Stomach (tissue), 9 donors: ENCODE results near the gene PRRT2. TPM values are rescaled to one million over a fixed set of nuclear protein-coding genes. Genes with fewer than 3 reads are reported as not detected.
A peak's percentile ranks its signal among the peaks of the same experiment; 100 is the strongest.

Experiments
- DNase-seq, 2 donors: peaks; one replicate each; pipeline versions ENCODE4 v3.0.0 to v3.0.0-alpha.2; 2013 to 2019
- H3K27ac ChIP-seq, 5 donors: fragments of 200-600 bp in 4 of 5; sonication (generic) in 4 of 5; one replicate each; pipeline ENCODE4 v1.5.1; 2013 to 2019; ENCODE audit warnings: mild to moderate bottlenecking in 1 of 5, moderate library complexity in 1 of 5
- H3K27me3 ChIP-seq, 3 donors: fragments of 200-600 bp; sonication (generic); one replicate each; pipeline ENCODE4 v1.5.1; 2017 to 2019; ENCODE audit warnings: mixed run types in 1 of 3
- H3K36me3 ChIP-seq, 4 donors: fragments of 200-600 bp; sonication (generic); 1 replicate in 3 of 4; 2 replicates in 1 of 4; pipeline ENCODE4 v1.5.1; 2016 to 2019
- H3K4me1 ChIP-seq, 4 donors: fragments of 200-600 bp; sonication (generic); one replicate each; pipeline ENCODE4 v1.5.1; 2016 to 2019
- H3K4me3 ChIP-seq, 4 donors: fragments of 200-600 bp; sonication (generic) in 3 of 4; one replicate each; pipeline ENCODE4 v1.5.1; 2016 to 2019; ENCODE audit warnings: mild to moderate bottlenecking in 1 of 4
- H3K9me3 ChIP-seq, 4 donors: fragments of 200-600 bp; sonication (generic); one replicate each; pipeline ENCODE4 v1.5.1; 2016 to 2019
- EP300 ChIP-seq: sonication (generic); formaldehyde crosslinking; IDR thresholded peaks from one replicate; pipeline ENCODE4 v1.6.1; 2017; ENCODE audit warnings: antibody characterized with exemption
- POLR2A ChIP-seq, 4 donors: fragments of 450-650 bp; IDR thresholded peaks; one replicate each; pipeline ENCODE4 v1.6.1; 2016; ENCODE audit warnings: antibody characterized with exemption in 4 of 4, control low read depth in 2 of 4, mild to moderate bottlenecking in 1 of 4, moderate library complexity in 1 of 4
- POLR2AphosphoS5 ChIP-seq, 3 donors: sonication (generic); formaldehyde crosslinking; IDR thresholded peaks; one replicate each; pipeline ENCODE4 v1.6.1; 2016; ENCODE audit warnings: antibody characterized with exemption in 3 of 3
- WGBS, 5 donors: extraction: QIAGEN DNeasy Blood & Tissue Kit in 3 of 5; methylation state at CpG; one replicate each; pipeline versions ENCODE4 v1.1.5 to v1.1.7; 2013 to 2018; 5-methylcytosine and 5-hydroxymethylcytosine counted together
- intact Hi-C: fragments of 100-400 bp; cut with DNase I; formaldehyde crosslinking; loops from one replicate; pipeline ENCODE4 v1.15.1; 2023; ENCODE audit warnings: low total_unique reads
- polyA plus RNA-seq, 3 donors: library from polyadenylated mRNA; stranded (reverse); fragments of 200-250 nt; gene quantifications; one replicate each; pipeline ENCODE4 v1.2.3, GENCODE V29; 2013
- total RNA-seq, 5 donors: library from RNA; depleted of rRNA; stranded (reverse); fragments of >200 nt; gene quantifications; one replicate each; pipeline versions ENCODE4 v1.1.0 to v1.2.3, GENCODE V29; 2014 to 2016
- TF ChIP-seq, protein P1 (sequence below), 7 experiments: fragments of 450-650 bp in 4 of 7; fragments of 200-600 bp in 3 of 7; sonication (generic) in 3 of 7; IDR thresholded peaks; one replicate each; pipeline ENCODE4 v1.5.1; 2016 to 2019; ENCODE audit warnings: antibody characterized with exemption in 7 of 7, control low read depth in 2 of 7, mild to moderate bottlenecking in 1 of 7
- donor health status: healthy with polysubstance abuse.
- donor health status: Bipolar disorder and iron deficiency.
- donor health status: healthy.

PRRT2 gene
- total and polyA plus RNA-seq, 8 donors, result 0.62 to 17.4 (median 4.0) TPM; not detected in 3

DNA sequence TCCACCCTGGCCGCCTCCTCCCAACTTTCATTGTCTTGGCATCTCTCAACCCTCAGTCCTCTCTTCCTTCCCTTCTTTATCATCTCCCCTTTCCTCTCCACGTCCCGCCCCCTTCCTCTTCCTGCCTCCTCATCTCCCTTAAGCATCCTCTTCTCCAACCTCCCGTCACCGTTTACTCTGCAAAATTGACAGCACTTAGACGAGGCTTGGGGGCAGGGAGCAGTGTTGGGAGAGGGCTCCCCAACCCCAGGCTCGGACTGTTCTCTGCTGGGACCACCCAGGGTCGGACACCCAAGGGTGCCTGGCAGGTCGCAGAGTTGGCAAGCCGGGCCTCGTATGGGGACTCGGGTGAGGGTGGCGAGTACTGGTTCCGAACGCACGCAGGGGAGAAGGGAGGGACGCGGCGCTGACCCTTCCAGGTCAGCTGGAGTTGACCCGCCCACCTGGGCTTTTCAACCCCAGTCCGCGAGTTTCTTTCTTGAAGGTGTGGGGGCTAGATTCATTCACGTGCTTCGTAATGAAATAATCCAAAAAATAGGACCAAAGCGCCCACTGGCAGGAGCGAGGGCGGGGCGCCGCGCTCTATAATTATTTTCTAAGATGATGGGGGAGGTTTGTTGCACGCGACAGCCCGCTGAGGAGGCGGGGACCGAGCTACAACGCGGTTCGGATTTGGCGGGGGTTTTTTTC lies 3.2 kb downstream of the PRRT2 start:
- intact Hi-C loops, result no loop called here
- H3K27me3 ChIP-seq, result peaks cover 0 to 22% (median 0%) of the 10 kb centered on the region in 3 donors
- WGBS, 5 donors, result 4 to 7% (median 6%) methylated on average over 37 to 39 of the region's 39 CpGs
- H3K4me3 ChIP-seq, result peak overlapping the region; percentile 64 to 87 (median 71)
- peaks cover 55 to 90% (median 88%) of the 10 kb centered on the region in 4 donors for H3K4me1 ChIP-seq
- DNase-seq, result peak in 1 of 2 donors; percentile 49
- peaks cover 0 to 23% (median 19%) of the 10 kb centered on the region in 4 donors for H3K36me3 ChIP-seq
- no peaks in the 10 kb centered on the region for H3K9me3 ChIP-seq
- H3K27ac ChIP-seq, result peak overlapping the region; percentile 12 to 98 (median 96)
- TF ChIP-seq POLR2A (IDR thresholded peaks at IDR 0.05) (no peak), EP300 (no peak), POLR2AphosphoS5 (IDR thresholded peaks at IDR 0.05) (no peak)
- TF ChIP-seq, protein P1, sequence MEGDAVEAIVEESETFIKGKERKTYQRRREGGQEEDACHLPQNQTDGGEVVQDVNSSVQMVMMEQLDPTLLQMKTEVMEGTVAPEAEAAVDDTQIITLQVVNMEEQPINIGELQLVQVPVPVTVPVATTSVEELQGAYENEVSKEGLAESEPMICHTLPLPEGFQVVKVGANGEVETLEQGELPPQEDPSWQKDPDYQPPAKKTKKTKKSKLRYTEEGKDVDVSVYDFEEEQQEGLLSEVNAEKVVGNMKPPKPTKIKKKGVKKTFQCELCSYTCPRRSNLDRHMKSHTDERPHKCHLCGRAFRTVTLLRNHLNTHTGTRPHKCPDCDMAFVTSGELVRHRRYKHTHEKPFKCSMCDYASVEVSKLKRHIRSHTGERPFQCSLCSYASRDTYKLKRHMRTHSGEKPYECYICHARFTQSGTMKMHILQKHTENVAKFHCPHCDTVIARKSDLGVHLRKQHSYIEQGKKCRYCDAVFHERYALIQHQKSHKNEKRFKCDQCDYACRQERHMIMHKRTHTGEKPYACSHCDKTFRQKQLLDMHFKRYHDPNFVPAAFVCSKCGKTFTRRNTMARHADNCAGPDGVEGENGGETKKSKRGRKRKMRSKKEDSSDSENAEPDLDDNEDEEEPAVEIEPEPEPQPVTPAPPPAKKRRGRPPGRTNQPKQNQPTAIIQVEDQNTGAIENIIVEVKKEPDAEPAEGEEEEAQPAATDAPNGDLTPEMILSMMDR (IDR thresholded peaks at IDR 0.05), result no peak

GRCh38 chr16:29815793-29816693 lies 4.0 kb downstream of the PRRT2 start, which contains the start of gene PAGR1:
Gene PAGR1, plus strand, starts transcription at chr16:29816152. Its CDS starts 374 bp downstream, at chr16:29816526.
- peak within 1 kb of the TSS; percentile 64 to 87 (median 71) for H3K4me3 ChIP-seq
- TF ChIP-seq POLR2A (IDR thresholded peaks at IDR 0.05) (peak in 2 of 4 donors; percentile 13 to 55), POLR2AphosphoS5 (IDR thresholded peaks at IDR 0.05) (peak; percentile 78 to 97 (median 88)), EP300 (no peak)
- TF ChIP-seq, protein P1 (IDR thresholded peaks at IDR 0.05), result peak in 5 of 7 experiments; percentile 81 to 93 (median 87)

GRCh38 chr16:29816694-29817441 lies 4.9 kb downstream of the PRRT2 start:
- Histone ChIP-seq H3K4me3 (peak overlapping the region; percentile 64 to 87 (median 71)), H3K36me3 (peaks cover 0 to 21% (median 16%) of the 10 kb centered on the region in 4 donors), H3K27me3 (peaks cover 0 to 18% (median 0%) of the 10 kb centered on the region in 3 donors), H3K27ac (peak overlapping the region; percentile 94 to 98 (median 96)), H3K9me3 (no peaks in the 10 kb centered on the region), H3K4me1 (peaks cover 50 to 86% (median 83%) of the 10 kb centered on the region in 4 donors)
- intact Hi-C loops, result no loop called here
- WGBS, 5 donors, result 2 to 5% (median 3%) methylated on average over 29 to 37 of the region's 37 CpGs
- DNase-seq, result peak; percentile 65 to 81
- TF ChIP-seq POLR2A (IDR thresholded peaks at IDR 0.05) (no peak), POLR2AphosphoS5 (IDR thresholded peaks at IDR 0.05) (peak in 1 of 3 donors; percentile 23)

More at GRCh38 chr16:29815793-29816693, 4.0 kb downstream of the PRRT2 start, which contains the start of gene PAGR1:
- peaks cover 0 to 21% (median 16%) of the 10 kb centered on the region in 4 donors for H3K36me3 ChIP-seq
- H3K27me3 ChIP-seq, result peaks cover 0 to 22% (median 0%) of the 10 kb centered on the region in 3 donors
- peak within 1 kb of the TSS; percentile 94 to 98 (median 96) for H3K27ac ChIP-seq
- H3K9me3 ChIP-seq, result no peaks in the 10 kb centered on the region
- DNase-seq, result peak; percentile 98 to 100
- peaks cover 47 to 85% (median 83%) of the 10 kb centered on the region in 4 donors for H3K4me1 ChIP-seq
- intact Hi-C loops, result no loop called here
- WGBS, 5 donors, result 0 to 1% (median 0%) methylated on average over 52 to 70 of the region's 70 CpGs

DNA sequence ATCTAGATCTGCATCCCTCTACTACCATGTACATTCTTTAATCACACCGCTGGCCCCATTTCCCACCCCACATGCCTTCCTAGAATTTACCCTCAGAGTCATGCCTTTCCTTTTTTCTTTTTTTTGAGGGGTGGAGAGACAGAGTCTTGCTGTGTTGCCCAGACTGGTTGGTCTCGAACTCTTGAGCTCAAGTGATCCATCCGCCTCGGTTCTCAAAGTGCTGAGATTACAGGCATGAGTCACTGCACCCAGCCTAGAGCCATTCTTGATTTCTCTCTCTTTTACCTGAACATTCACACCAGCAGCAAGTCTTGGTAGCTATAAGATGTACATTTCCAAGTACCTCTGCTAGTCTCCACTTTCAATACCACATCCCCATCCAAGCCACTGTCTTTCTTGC lies 6.1 kb downstream of the PRRT2 start:
- Histone ChIP-seq H3K36me3 (peaks cover 0 to 21% (median 18%) of the 10 kb centered on the region in 4 donors), H3K9me3 (no peaks in the 10 kb centered on the region), H3K4me1 (peaks cover 53 to 86% (median 83%) of the 10 kb centered on the region in 4 donors), H3K4me3 (peak overlapping the region in 1 of 4 donors; percentile 87), H3K27me3 (peaks cover 0 to 6% (median 0%) of the 10 kb centered on the region in 3 donors), H3K27ac (peak overlapping the region in 4 of 5 donors; percentile 94 to 98 (median 96))
- TF ChIP-seq EP300 (no peak), POLR2AphosphoS5 (IDR thresholded peaks at IDR 0.05) (no peak), POLR2A (IDR thresholded peaks at IDR 0.05) (no peak)
- TF ChIP-seq, protein P1 (IDR thresholded peaks at IDR 0.05), result no peak
- intact Hi-C loops, result no loop called here
- DNase-seq, result no peak
- 61 to 82% (median 69%) methylated on average over 4 of the region's 4 CpGs for WGBS, 5 donors
